HPDE6-E6E7 (cell line): Measurements from ENCODE around the gene ACTR3C.

Experiments used
- DNase-seq: peaks from one replicate; pipeline ENCODE4 v3.0.0; 2011; ENCODE audit warnings: missing footprints; ENCODE audit errors: extremely low spot score

ACTR3C gene

GRCh38 chr7:150322833-150323681 is at the start of gene ACTR3C, which contains the start of gene LRRC61:
Gene ACTR3C (minus strand): TSS chr7:150323545. CDS start chr7:150295296, 28,249 bp downstream.
Gene LRRC61 (plus strand): TSS chr7:150323355. CDS start chr7:150336862, 13,507 bp downstream.
- peak; percentile 49 for DNase-seq

DNA sequence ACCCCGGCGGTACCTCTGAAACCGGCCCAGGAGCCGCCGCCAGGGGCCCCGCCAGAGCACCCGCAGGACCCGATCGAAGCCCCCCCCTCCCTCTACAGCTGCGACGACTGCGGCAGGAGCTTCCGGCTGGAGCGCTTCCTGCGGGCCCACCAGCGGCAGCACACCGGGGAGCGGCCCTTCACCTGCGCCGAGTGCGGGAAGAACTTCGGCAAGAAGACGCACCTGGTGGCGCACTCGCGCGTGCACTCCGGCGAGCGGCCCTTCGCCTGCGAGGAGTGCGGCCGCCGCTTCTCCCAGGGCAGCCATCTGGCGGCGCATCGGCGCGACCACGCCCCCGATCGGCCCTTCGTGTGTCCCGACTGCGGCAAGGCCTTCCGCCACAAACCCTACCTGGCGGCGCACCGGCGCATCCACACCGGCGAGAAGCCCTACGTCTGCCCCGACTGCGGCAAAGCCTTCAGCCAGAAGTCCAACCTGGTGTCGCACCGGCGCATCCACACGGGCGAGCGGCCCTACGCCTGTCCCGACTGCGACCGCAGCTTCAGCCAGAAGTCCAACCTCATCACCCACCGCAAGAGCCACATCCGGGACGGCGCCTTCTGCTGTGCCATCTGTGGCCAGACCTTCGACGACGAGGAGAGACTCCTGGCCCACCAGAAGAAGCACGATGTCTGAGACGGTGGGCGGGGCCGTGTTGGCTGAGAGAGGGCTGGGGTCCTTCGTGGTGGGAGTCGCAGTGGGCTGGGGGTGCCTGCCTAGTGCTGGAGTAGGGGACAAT is 49.1 kb upstream of the ACTR3C start:
- DNase-seq, result no peak

DNA sequence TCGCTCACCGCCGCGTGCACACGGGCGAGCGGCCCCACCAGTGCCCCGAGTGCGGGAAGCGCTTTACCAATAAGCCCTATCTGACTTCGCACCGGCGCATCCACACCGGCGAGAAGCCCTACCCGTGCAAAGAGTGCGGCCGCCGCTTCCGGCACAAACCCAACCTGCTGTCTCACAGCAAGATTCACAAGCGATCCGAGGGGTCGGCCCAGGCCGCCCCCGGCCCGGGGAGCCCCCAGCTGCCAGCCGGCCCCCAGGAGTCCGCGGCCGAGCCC is 48.6 kb upstream of the ACTR3C start:
- DNase-seq, result no peak

GRCh38 chr7:150371131-150371995 is 48.0 kb upstream of the ACTR3C start:
- DNase-seq, result no peak

DNA sequence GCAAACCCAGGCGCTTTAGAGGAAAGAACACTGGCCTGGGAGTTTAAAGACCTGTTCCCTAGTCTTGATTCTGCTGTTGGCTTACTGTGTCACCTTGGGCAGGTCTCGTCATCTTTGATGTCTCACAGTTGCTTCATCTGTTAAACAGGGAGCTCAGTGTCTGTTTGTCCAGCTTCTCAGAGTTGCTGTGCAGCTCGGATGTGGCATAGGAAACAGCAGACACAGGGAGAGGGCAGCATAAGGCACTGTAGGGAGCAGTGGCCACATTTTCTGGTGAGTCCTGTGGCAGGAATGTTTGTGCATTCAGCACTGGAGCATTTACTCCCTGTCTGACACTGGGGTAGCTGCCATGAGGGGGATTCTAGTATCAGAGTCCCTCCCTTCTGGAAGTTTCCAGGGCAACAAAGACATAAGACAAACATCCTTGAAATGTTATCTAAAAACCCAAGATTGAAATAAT is 47.3 kb upstream of the ACTR3C start:
- no peak for DNase-seq

- no peak for DNase-seq
Observed at GRCh38 chr7:150369748-150370501, 46.6 kb upstream of the ACTR3C start.

DNA sequence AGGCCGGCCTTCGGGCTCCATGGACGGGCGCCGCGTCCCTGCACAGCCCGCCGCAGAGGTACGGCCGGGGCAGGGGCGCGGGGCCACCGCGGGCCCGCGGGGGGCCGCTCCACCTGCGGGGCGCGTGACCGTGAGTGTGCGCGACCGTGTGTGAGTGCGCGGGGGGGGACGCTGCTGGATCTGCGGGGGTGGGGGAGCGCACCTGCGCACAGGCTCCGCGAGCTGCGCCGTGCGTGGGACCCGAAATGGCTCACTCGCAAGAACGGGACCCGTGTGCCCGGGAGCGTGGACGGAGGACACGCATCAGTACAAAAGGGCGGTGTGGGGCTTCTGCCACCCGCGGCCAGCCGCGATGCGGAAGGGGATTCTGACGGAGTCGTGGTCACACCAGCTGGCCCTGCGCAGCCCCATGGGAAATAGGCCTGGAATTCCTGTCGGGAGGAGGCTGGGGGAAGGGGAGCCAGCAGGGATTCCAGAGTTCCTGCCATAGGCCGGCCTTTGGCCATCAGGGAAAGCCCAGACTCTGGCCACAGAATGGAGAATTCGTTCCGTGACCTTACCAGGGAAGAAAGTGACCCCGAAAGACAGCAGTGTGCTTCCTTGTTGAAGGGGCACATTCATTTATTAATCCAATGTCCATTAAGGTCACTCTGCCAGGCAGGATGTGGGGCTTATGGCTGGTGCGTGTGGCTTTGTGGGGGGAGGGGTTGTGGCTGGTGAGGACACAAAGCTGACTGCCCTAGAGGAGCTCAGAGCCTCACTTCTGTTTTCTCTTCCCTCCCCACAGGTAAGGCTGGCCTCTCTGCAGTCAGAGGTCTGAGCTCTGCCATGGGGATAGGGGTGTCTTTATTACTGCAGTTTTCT is 45.8 kb upstream of the ACTR3C start:
- DNase-seq, result no peak

GRCh38 chr7:150368096-150368883 is 44.9 kb upstream of the ACTR3C start, which contains the start of gene REPIN1:
Gene REPIN1 (plus strand): TSS chr7:150368822. CDS start chr7:150369712, 890 bp downstream.
- peak; percentile 47 for DNase-seq

DNA sequence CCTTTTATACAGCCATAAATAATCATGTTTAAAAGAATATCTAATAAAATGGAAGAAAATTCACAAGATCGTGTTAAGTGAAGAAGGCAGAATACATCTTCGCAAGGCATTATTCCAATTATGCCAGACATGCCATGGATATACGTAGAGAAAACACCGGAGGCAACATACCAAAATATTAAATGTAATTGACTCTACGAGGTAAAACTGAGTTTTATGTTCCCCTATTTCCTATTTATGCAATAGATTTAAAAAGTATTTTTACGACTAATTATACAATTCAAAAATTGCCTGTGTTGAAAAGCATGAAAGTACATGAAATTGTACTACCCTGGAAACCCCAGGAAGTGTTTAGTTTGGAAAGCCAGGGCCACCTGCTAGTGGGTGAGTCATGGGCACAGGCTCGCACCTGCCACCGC is 44.3 kb upstream of the ACTR3C start:
- DNase-seq, result peak; percentile 76

DNA sequence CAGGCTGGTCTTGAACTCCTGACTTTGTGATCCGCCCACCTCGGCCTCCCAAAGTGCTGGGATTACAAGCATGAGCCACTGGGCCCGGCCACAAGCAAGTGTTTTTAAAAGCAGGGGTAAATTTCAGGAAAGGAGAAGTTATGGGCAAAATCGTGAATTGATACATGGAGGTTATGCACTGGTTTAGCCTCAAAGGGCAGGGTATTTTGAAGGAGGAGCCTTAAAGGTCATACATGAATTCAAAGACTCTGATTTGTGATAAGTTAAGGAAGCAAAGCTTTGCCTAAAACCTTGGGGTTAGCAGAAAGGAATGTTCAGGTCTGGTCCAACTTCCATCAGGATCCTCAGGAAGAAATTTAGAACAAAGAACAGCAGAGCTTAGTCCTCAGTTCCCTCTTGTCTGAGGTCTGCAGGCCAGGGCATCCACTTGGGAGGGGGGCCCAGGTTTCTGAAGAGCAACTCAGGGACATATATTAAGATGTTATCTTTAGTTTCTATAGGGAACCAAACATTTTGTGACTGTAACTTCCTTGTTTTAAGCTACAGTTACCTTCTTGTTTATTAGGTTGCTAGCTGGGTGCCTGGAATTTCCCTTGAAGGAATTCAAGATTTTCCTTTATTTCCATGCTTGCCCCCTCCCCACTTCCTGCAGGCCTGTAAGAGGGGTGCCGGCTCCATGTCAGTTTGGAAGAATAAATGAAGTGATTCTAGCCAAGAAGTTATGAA is 42.5 kb upstream of the ACTR3C start:
- no peak for DNase-seq

DNA sequence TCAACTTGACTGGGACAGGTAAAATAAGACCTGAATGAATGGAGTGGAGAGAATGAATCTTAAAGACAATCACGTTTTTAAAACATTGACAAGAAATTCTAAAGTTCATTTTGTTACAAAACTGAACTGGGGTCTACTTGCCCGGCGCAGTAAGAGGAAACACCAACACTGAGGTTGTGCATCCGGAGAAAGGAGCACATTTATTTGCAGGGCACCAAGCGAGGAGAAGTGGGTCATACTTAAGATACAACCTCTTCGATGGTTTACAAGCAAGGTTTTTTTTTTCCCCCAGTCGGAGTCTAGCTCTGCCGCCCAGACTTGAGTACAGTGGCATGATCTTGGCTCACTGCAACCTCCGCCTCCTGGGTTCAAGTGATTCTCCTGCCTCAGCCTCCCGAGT is 41.8 kb upstream of the ACTR3C start:
- no peak for DNase-seq

GRCh38 chr7:150363872-150364271 is 40.5 kb upstream of the ACTR3C start:
- DNase-seq, result no peak

- DNase-seq, result no peak
Observed at GRCh38 chr7:150363370-150363769, 40.0 kb upstream of the ACTR3C start.

DNA sequence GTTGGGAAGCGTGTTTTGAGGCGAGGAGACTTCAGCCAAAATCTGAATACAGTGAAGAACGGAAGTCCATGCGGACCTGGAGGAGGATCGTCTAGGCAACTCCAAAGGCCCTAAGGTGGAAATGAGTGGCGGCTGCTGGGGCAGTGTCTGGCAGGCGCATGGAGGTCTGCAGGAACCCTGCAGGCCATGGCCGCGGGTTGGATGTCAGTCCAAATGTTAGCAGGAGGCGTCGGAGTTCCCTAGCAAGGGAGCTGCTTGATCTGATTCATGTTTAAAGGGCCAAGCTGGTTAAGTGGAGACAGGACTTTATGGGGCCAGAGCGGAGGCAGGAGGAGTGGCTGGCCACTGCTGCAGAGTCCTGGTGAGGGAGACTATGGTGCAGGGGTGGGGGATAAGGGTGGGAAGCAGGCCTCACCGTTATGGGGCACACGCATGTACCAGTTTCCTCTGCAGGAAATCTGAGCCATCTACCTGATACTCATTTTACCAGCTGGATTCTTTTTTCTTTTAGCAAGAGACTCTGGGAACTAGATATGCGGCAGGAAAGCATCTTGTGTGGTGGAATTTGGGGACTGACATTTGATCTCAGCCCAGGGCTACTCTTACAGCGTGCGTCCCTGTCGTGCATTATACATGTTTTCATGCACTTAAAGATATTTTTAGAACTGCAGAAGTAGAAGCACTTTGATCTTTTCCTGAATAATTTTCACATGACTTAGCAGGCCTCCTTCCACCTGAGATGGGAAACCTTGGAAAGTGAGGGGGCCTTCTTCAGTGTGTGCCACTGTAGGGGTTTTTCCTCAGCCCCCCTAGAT is 38.7 kb upstream of the ACTR3C start:
- DNase-seq, result no peak

- DNase-seq, result no peak
Observed at GRCh38 chr7:150361402-150361801, 38.1 kb upstream of the ACTR3C start.

DNA sequence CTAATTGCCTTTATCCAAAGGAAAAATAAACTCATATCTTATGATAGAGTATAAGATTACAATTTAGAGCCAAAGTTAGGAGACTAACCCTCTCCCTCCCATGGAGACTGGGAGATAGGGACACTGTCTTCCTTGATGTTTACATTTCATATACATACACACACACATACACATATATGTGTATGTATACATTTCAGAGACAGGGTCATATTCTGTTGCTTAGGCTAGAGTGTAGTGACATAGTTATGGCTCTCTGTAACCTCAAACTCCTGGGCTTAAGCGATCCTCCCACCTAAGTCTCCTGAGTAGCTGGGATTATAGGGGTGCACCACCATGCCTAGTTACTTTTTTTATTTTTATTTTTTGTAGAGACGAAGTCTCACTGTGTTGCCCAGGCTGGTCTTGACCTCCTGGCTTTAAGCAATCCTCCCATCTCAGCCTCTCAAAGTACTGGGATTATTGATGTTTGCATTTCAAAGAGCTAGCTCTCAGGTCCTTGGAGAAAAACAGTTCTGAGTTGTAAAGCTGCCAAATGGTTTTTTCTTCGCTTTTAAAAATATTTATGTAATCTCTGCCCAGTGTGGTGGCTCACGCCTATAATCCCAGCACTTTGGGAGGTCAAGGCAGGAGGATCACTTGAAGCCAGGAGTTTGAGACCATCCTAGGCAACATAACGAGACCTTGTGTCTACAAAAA is 37.2 kb upstream of the ACTR3C start:
- no peak for DNase-seq
